ENCODE results near the gene MDN1.

DNA sequence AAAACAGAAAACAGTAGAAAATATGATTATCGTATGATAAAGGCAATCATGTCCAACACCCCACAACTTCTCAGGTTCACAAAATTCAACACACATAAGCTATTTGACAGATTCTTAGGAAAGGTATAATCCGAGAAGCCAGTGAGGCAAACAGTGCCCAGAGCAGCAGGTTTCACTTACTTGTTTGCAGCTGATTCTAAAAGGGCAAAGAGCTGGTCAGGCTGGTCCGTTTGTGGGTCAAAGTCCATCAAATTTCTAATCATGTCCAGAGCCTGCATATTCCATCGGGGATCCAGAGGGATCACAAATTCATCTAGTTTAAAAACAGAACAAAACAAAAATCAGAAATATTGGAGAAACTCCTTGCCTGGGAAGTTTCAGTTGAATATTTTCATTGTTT is 111.3 kb downstream of the MDN1 start:
- TF ChIP-seq, protein P1, sequence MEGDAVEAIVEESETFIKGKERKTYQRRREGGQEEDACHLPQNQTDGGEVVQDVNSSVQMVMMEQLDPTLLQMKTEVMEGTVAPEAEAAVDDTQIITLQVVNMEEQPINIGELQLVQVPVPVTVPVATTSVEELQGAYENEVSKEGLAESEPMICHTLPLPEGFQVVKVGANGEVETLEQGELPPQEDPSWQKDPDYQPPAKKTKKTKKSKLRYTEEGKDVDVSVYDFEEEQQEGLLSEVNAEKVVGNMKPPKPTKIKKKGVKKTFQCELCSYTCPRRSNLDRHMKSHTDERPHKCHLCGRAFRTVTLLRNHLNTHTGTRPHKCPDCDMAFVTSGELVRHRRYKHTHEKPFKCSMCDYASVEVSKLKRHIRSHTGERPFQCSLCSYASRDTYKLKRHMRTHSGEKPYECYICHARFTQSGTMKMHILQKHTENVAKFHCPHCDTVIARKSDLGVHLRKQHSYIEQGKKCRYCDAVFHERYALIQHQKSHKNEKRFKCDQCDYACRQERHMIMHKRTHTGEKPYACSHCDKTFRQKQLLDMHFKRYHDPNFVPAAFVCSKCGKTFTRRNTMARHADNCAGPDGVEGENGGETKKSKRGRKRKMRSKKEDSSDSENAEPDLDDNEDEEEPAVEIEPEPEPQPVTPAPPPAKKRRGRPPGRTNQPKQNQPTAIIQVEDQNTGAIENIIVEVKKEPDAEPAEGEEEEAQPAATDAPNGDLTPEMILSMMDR (IDR thresholded peaks at IDR 0.05) = no peak
- TF ChIP-seq POLR2A (IDR thresholded peaks at IDR 0.05; ENCODE audit: low read length) (no peak), EHF (CRISPR knock-in tag; IDR thresholded peaks at IDR 0.05) (no peak), JUNB (IDR thresholded peaks at IDR 0.05) (no peak), FOSB (CRISPR knock-in tag; IDR thresholded peaks at IDR 0.05) (no peak)
- TF ChIP-seq, protein P2, sequence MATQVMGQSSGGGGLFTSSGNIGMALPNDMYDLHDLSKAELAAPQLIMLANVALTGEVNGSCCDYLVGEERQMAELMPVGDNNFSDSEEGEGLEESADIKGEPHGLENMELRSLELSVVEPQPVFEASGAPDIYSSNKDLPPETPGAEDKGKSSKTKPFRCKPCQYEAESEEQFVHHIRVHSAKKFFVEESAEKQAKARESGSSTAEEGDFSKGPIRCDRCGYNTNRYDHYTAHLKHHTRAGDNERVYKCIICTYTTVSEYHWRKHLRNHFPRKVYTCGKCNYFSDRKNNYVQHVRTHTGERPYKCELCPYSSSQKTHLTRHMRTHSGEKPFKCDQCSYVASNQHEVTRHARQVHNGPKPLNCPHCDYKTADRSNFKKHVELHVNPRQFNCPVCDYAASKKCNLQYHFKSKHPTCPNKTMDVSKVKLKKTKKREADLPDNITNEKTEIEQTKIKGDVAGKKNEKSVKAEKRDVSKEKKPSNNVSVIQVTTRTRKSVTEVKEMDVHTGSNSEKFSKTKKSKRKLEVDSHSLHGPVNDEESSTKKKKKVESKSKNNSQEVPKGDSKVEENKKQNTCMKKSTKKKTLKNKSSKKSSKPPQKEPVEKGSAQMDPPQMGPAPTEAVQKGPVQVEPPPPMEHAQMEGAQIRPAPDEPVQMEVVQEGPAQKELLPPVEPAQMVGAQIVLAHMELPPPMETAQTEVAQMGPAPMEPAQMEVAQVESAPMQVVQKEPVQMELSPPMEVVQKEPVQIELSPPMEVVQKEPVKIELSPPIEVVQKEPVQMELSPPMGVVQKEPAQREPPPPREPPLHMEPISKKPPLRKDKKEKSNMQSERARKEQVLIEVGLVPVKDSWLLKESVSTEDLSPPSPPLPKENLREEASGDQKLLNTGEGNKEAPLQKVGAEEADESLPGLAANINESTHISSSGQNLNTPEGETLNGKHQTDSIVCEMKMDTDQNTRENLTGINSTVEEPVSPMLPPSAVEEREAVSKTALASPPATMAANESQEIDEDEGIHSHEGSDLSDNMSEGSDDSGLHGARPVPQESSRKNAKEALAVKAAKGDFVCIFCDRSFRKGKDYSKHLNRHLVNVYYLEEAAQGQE (IDR thresholded peaks at IDR 0.05) = no peak
- TF ChIP-seq, protein P3, sequence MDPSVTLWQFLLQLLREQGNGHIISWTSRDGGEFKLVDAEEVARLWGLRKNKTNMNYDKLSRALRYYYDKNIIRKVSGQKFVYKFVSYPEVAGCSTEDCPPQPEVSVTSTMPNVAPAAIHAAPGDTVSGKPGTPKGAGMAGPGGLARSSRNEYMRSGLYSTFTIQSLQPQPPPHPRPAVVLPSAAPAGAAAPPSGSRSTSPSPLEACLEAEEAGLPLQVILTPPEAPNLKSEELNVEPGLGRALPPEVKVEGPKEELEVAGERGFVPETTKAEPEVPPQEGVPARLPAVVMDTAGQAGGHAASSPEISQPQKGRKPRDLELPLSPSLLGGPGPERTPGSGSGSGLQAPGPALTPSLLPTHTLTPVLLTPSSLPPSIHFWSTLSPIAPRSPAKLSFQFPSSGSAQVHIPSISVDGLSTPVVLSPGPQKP (IDR thresholded peaks at IDR 0.05; ENCODE audit: low read depth, low read length) = no peak

Measured in A549 (cell line).